Hepatic stellate cell (primary cell): ENCODE data around the gene PFDN4.
A peak's percentile ranks its signal among the peaks of the same experiment; 100 is the strongest.

Experiments
- DNase-seq: peaks from one replicate; pipeline ENCODE4 v3.0.0; 2011; ENCODE audit warnings: low spot score

PFDN4 gene

GRCh38 chr20:54173653-54174456, 34.0 kb upstream of the PFDN4 start, which contains the start of gene CYP24A1:
Gene CYP24A1, minus strand, starts transcription at chr20:54173986. Its CDS starts 407 bp downstream, at chr20:54173579.
- no peak for DNase-seq

DNA sequence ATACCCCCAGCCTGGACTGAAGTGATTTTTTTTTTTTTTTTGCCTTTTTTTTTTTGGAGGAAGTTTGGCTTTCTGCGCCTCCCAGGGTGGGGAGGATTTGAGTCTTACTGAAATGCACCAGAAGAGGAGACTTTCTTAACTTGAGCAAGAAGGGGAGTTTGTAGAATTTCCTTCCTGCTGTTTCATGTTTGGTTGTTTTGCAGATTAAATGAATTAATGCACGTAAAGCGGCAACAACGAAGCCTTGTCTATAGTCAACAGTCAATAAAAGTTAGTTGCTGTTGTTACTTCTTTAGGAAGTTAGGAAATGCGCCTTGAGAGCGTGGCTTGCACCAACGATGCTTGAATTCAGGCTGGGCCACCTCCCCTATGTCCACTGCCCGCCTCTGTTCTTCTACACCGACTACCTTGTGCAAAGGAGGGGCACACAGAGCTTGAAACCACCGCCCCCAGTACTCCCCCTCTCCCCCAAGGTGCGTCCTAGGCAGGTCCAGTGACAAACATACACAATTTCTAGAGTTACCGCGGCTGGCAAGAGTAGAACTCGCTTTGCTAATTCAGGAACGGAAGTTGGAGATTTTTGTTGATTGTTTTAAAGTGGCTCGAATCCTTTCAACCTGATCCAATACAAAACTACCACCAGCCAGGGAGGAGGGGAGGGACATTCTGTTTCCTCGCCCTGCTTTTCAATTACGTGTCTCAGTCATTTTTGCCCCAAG, 33.3 kb upstream of the PFDN4 start:
- no peak for DNase-seq

DNA sequence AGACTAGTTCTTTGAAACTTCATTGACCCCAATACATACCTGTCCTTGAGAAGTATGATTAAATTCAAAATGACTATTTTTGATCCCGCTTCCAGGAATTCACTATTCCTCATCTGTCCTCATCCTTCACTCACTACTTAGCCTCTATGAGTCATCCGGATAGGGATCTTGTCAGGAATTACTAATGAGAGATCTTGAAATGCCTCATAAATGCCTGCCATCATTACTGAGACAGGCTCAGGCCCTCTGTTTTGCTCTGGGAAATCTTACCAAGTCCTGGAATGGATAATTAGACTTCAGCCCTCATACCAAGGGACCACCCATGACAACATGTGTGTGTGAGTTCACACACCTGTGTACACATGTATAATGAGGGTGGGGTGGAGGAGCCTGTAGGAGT, 31.3 kb upstream of the PFDN4 start:
- DNase-seq = no peak

- no peak for DNase-seq
Measured at GRCh38 chr20:54177378-54177777, 30.5 kb upstream of the PFDN4 start.

GRCh38 chr20:54178256-54178655, 29.6 kb upstream of the PFDN4 start:
- DNase-seq = no peak

DNA sequence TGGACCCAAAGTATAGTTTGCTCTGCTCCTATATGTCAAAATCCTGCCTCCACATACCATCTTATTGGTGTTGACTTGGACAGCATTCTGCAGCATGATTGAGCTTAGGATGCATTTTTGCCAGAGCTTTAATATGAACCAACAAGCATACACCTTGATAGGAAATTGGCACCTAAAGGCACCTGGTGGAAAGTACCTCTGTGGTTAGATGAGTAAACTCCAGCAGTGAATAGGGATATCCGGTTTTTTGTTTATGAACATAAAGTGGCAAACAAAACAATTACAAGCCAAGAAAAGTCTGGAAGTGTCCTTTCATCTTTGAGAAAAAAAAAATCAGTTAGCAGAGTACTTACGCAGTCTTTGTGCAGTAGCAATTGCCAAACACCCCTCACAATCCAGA, 27.9 kb upstream of the PFDN4 start:
- DNase-seq = no peak

- no peak for DNase-seq
Measured at GRCh38 chr20:54180931-54181330, 27.0 kb upstream of the PFDN4 start.

DNA sequence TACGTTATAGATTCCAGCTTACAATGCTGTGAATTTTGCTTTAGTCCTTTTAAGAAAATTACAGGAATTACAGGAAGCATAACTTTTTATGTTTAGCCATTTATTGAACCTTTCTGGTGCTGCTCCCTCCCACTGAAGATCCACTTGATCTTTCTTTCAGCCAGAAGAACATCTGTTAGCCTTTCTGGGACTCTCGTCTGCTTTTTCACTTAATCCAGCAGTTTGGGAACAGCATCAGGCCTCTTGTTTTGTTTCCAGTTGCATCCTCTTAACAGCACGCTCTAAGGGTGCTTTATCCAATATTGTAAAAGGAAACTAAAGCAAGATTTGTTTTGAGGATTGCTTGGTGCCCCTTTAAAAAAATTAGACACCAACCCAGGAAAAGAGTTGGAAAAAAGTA, 23.8 kb upstream of the PFDN4 start:
- no peak for DNase-seq

GRCh38 chr20:54184904-54185626, 22.8 kb upstream of the PFDN4 start:
- DNase-seq = no peak

- no peak for DNase-seq
Measured at GRCh38 chr20:54188132-54188849, 19.6 kb upstream of the PFDN4 start.

GRCh38 chr20:54189630-54190029, 18.3 kb upstream of the PFDN4 start:
- DNase-seq = no peak

GRCh38 chr20:54190217-54190616, 17.7 kb upstream of the PFDN4 start:
- DNase-seq = no peak

DNA sequence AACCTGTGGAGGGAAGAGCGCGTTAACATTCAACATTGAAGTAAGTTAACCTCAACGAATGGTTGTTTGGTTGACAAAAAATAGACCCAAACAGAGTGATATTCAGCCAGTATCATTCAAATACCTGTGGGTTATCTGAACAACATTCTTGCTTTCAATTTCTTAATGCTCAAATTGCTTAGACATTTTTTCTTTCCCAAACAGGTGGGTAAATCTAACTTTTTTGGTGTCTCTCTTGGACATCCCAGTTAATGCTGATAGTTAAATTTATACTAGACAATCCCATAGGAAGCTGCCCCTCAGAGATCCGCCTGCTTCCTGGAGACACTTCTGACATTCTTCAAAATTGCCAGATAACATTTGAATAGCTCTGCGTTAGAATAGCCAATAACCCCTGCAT, 14.1 kb upstream of the PFDN4 start:
- no peak for DNase-seq

DNA sequence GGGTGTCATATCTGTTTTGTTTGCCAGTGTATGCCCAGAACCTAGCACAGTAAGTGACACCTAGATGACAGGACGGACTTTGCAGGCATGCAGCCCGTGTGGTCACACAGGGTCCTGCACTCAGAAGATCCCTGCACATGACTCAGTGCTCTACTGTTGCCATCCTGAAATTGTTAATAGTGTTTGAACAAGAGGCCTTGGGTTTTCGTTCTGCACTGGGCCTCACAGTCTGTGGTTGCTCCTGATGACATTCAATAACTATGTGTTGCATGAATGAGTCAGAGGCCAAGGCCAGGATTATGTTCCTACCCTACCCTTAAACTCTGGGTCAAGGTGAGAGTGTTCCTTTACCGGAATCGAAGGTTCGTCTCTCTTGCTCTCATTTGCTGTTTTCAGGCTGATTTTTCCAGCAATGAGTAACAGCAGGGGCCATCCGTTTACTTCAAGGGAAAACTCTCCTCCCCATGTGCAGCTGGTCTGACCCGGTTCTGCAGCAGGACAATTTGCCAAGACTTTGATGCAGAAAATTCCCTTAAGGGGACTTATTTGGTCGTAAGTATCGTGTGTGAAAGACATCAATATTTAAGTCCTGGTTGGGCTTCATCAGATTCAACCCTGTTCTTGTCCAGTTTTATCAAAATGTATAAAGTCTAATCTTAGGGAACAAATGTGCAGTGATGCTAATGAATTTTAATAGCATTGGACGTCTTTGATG, 13.0 kb upstream of the PFDN4 start:
- DNase-seq = no peak

- no peak for DNase-seq
Measured at GRCh38 chr20:54195483-54196472, 12.1 kb upstream of the PFDN4 start.

DNA sequence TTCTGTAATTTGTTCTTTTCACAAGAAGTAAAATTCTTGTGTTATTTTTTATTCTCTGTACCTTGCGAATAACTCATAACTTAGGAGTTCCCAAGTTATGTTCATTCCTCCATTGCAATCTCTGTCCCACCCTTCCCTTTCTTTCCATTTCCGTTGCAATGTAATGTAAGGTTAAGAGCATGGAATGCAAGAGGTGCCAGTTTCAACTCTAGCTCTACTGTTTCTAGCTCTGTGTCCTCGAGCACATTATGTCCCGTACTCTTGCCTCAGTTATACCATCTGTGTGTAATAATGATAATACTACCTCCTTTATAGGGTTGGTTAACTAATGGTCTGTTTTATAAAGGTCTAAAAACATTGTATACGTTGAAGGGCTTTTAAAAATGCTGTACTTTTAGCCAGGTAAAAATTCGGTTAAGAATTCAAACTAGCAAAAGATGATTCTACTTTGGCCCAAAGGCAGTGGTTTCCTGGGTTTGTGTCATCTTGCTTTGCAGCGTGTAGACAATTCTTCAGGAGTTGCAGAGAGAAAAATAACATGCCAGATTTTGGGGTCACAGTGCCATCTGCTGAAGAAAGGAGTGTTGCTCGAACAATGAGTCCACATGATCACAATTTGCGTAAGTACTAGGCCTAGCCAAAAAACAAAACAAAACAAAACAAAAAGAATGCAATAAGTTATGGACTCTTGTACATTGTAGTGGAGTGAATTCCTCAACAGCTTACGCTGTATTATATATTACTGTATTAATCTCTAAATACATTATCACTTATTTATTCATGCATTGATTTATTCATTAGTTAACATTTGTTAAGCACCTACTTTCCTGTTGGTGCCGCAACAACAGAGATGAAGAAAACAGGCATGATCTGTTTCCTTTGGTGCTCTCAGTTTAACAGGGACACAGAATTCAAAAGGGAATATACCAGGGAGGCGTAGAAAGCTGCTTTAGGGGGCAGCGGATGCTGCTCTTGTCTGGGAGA, 10.0 kb upstream of the PFDN4 start:
- no peak for DNase-seq

DNA sequence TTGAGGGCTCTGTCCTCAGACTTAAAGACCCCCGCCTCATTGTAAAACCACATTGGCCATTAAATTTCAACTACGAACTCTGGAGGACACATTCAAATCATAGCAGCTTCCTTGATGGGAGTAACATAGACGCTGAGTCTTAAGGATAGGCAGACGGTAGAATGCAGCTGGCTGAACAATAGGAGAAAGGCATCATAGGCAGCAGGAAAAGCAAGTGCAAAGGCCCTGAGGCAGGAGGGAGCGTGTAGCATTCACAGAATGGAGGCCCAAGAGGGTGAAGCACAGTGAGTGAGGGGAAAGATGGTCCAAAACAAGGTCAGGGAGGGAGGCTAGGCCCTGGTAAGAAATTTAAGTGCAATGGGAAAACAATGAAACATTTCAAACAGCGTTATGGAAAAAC, 8.6 kb upstream of the PFDN4 start:
- no peak for DNase-seq

- peak; percentile 56 for DNase-seq
Measured at GRCh38 chr20:54199721-54200176, 8.1 kb upstream of the PFDN4 start.
